GM12875 (cell line): Measurements from ENCODE around the gene TNS4.

ENCODE experiments used
- H3K4me3 ChIP-seq: one replicate; pipeline ENCODE4 v1.5.1; 2011; ENCODE audit warnings: low read depth, low read length, control low read depth
- TF ChIP-seq, protein P1 (sequence below): IDR thresholded peaks from 2 replicates; pipeline ENCODE4 v1.5.1; 2011; ENCODE audit warnings: low read depth, mild to moderate bottlenecking, control low read depth, inconsistent platforms, low read length, moderate library complexity, borderline replicate concordance; ENCODE audit not compliant: insufficient read depth

Gene TNS4

DNA sequence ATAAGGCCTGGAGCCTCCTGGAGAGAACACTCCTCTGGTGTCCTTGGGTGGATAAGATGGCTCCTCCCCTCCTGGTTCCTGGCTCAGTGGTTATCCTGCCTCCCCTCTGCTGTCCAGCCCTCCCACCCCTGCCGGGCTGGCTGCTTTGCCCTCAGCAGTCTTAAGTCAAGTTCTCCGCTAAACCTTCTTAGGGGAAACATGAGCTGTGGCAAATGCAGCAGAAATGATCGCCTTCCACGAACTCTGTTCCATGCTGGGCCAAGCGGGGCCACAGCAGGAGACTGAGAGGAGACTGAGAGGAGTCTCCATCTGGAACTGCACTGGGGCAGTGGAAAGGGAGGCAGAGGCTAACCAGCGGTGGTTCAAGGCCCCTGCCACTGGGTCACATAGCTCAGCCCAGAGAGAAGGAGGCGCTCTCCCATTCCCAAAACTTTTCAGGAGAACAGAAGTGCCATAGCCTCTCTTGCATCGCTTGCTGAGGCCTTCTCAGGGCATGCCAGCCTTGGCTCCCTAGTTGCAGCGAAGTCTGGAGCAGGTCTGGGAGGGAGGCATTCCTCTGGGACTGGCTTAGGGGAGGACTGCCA is 26.9 kb downstream of the TNS4 start:
- TF ChIP-seq, protein P1, sequence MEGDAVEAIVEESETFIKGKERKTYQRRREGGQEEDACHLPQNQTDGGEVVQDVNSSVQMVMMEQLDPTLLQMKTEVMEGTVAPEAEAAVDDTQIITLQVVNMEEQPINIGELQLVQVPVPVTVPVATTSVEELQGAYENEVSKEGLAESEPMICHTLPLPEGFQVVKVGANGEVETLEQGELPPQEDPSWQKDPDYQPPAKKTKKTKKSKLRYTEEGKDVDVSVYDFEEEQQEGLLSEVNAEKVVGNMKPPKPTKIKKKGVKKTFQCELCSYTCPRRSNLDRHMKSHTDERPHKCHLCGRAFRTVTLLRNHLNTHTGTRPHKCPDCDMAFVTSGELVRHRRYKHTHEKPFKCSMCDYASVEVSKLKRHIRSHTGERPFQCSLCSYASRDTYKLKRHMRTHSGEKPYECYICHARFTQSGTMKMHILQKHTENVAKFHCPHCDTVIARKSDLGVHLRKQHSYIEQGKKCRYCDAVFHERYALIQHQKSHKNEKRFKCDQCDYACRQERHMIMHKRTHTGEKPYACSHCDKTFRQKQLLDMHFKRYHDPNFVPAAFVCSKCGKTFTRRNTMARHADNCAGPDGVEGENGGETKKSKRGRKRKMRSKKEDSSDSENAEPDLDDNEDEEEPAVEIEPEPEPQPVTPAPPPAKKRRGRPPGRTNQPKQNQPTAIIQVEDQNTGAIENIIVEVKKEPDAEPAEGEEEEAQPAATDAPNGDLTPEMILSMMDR, result no peak
- no peak overlapping the region for H3K4me3 ChIP-seq

DNA sequence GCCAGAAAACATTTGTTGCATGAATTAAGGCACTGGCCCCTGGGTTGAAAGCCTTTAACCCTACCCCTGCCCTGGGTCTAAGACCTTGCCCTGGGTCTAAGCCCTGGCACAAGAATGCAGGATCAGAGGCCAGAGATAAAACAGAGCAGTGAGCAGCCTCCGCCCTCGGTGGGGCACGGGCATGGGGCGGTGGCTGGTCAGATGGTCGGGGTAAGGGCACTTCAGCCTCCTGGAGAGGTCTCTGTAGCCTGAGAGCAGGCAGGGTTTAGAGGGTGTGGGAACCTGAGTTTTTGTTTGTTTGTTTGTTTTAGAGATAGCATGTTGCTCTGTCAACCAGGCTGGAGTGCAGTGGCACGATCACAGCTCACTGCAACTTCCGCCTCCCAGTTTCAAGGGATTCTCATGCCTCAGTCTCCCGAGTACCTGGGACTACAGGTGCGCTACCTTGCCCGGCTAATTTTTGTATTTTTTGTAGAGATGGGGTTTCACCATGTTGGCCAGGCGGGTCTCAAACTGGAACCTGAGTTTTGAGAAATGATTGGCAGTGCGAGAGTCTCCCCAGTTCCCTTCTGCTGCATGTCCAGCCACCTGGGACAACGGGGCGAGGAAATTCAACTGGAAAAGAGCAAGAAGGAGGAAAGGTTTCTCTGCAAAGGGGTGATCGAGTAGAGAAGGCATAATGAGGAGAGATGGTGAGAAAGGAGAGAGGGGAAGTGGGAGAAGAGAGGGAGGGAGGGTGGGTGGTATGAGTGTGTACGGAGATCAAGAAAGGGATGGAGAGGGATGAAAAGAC is 27.7 kb downstream of the TNS4 start:
- TF ChIP-seq, protein P1, result no peak
- no peak overlapping the region for H3K4me3 ChIP-seq

DNA sequence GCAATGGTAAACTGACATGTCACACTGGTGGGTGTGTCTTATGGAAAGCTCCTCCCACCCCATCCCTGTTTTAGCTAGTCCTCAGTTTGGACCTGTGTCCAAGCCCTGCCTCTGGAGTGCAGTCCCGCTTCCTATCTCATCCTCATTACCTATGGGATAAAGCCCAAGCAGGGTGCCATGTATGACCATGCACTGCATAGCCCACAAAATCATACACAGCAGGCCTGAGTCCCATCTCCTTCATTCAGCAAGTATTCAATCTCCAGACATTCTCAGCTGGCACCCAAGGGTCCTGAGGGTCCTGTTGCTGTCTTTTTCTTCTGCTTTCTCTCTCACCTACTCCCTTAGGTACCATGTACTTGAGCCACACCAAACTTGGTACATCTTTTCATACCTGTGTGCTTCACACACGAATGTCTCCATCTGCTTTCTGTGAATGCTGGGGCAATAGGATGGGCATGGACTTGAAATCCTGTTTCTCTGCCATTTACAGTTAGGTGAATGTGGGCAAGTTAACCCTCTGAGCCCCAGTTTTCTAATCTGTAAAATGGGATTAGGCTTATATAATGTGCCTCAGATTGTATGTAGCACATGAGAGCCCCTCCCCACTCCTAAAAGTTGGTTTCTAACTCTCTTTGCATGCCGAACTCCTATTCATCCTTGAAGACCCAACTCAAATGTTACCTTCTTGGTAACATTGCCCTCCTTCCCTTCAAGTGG is 28.5 kb downstream of the TNS4 start:
- TF ChIP-seq, protein P1, result no peak
- no peak overlapping the region for H3K4me3 ChIP-seq

DNA sequence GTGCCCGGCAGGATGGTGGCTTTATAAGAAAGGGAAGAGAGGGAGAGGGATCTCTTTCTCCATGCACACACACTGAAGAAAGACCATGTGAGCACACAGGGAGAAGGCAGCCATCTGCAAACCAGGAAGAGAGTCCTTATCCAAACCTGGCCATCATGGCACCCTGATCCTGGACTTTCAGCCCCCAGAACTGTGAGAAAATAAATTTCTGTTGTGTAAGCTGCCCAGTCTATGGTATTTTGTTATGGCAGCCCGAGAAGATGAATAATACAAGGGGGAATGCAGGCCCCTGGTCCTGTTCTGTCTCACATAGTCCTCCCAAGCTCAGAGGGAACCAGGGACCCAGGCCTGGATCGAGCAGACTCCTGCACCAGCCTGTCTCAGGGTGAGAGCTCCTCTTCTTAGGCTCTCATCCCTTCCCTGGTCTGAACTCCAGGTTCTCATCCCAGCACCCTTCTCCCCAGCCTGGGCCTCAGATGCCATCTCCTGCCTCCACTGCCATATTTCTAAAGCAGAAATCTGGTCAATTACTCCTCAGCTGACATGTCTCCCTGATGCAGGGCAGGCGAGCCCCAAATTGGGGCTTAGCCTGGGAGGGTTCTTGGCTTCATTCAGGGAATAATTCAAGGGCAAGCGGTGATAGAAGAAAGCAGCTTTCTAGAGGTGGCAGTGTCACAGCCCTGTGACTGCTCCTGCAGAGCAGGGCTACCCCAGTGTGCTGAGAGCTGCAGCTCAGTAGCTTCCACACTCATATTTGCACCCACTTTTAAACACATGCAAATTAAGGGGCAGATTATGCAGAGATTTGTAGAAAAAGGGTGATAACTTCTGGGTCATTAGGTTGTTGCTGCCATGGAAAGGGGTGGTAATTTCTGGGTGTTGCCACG is 29.3 kb downstream of the TNS4 start:
- H3K4me3 ChIP-seq, result no peak overlapping the region
- TF ChIP-seq, protein P1, result no peak

DNA sequence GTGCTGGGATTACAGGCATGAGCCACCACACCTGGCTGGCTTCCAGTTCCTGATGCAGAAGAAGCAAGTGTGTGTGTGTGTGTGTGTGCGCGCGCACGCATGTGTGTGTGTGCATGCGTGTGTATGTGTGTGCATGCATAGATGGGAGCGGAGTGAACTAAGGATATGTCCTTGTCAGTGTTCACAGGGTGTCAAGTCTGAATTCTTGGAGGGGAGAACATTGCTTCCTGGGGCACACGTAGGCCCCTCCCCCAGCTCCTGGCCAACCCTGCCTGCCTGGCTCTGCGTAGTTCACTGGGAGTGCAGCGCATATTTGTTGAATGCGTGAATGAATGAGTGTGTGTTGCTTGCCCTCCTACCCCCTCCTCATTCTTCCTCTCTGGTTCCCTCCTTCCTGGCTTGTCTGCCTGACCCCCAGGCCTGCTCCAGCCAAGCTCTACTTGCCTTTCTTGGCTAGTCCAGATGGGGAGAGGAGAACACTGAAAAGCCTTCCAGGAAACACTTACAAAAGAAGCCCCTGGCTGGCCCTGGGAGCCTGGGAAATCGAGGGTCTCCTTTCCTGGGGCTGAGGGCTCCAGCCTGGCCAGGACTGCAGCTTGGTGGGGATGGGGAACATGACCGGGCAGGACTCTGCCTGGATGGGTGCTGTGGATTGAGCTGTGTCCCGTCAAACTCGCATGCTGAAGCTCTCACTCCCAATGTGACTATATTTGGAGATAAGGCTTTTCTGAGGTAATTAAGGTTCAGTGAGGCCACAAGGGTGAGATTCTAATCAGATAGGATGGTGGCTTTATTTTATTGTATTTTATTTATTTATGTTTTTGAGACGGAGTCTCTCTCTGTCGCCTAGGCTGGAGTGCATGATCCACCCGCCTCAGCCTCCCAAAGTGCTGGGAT is 30.2 kb downstream of the TNS4 start:
- H3K4me3 ChIP-seq, result no peak overlapping the region
- TF ChIP-seq, protein P1, result no peak
